ENCODE results near the gene ATP9B. TPM values are rescaled to one million over a fixed set of nuclear protein-coding genes. Genes with fewer than 3 reads are reported as not detected.

Gene ATP9B
- polyA plus RNA-seq, 3 donors = 7.2 to 20.3 (median 14.0) TPM

DNA sequence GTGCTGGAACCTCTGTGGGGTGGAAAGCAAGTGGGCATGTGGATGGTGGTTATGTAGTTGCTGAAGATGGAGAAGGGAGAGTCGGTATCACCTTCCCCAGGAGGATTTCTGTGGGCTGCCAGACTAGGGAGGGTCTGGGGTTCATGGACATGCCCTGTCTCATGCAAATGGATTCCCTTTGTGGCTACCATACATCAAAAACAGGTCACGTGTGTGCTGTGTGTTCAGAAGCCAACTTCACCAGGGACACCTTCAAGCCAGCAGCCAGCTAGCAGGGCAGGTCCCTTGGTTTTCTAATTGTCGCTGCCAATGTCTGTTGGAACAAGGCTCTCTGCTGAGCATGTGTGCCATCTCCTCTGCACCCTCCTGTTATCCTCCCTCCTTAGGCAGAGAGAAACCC lies 155.2 kb downstream of the ATP9B start:
- H3K9me3 ChIP-seq (replicated peaks in 1 of 2; ENCODE audit: control insufficient read depth in 1 of 2, insufficient read depth in 1 of 2, low read length in 2 of 2) = no peaks in the 10 kb centered on the region
- TF ChIP-seq, protein P1, sequence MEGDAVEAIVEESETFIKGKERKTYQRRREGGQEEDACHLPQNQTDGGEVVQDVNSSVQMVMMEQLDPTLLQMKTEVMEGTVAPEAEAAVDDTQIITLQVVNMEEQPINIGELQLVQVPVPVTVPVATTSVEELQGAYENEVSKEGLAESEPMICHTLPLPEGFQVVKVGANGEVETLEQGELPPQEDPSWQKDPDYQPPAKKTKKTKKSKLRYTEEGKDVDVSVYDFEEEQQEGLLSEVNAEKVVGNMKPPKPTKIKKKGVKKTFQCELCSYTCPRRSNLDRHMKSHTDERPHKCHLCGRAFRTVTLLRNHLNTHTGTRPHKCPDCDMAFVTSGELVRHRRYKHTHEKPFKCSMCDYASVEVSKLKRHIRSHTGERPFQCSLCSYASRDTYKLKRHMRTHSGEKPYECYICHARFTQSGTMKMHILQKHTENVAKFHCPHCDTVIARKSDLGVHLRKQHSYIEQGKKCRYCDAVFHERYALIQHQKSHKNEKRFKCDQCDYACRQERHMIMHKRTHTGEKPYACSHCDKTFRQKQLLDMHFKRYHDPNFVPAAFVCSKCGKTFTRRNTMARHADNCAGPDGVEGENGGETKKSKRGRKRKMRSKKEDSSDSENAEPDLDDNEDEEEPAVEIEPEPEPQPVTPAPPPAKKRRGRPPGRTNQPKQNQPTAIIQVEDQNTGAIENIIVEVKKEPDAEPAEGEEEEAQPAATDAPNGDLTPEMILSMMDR (IDR thresholded peaks at IDR 0.05) = no peak
- Mint-ChIP-seq H3K27me3 (ENCODE audit: low read depth in 3 of 3) (no peaks in the 10 kb centered on the region), H3K4me3 (no peak overlapping the region), H3K36me3 (peaks cover 18 to 44% of the 10 kb centered on the region in 2 donors), H3K27ac (peak overlapping the region in 1 of 7 donors; percentile 21), H3K4me1 (no peaks in the 10 kb centered on the region), H3K9me3 (no peaks in the 10 kb centered on the region)
- H3K4me2 ChIP-seq (replicated peaks; ENCODE audit: extremely low read depth, low read length, poor library complexity, severe bottlenecking) = no peak overlapping the region
- no peaks in the 10 kb centered on the region for H4K20me1 ChIP-seq (ENCODE audit: insufficient read depth, low read length)
- no peak for DNase-seq
- no peaks in the 10 kb centered on the region for H3K4me1 ChIP-seq (ENCODE audit: control insufficient read depth in 1 of 2, insufficient read depth in 2 of 2, low read length in 2 of 2)
- no peak overlapping the region for H3K4me3 ChIP-seq (replicated peaks in 1 of 3; ENCODE audit: low read depth in 2 of 3, low read length in 3 of 3)
- H3K9ac ChIP-seq (ENCODE audit: insufficient read depth, low read length, poor library complexity, severe bottlenecking) = no peak overlapping the region
- peaks cover 8 to 11% of the 10 kb centered on the region in 2 donors for H3K36me3 ChIP-seq (replicated peaks in 1 of 2; ENCODE audit: control insufficient read depth in 1 of 2, insufficient read depth in 2 of 2, low read length in 2 of 2)
- no peaks in the 10 kb centered on the region for H3K79me2 ChIP-seq (ENCODE audit: insufficient read depth, low read length)
- intact Hi-C loops (cut with micrococcal nuclease) = no loop called here
- H3K27me3 ChIP-seq (ENCODE audit: control insufficient read depth in 2 of 2, insufficient read depth in 2 of 2, low read length in 2 of 2) = no peaks in the 10 kb centered on the region
- no peak overlapping the region for H2AFZ ChIP-seq (ENCODE audit: insufficient read depth, low read depth, low read length, poor library complexity, severe bottlenecking)
- WGBS (ENCODE audit: insufficient coverage) = 100% methylated on average over 2 of the region's 3 CpGs
- H3K27ac ChIP-seq (ENCODE audit: low read depth in 1 of 2, low read length in 2 of 2) = no peak overlapping the region

GRCh38 chr18:79227621-79228020 lies 158.4 kb downstream of the ATP9B start:
- Mint-ChIP-seq H3K36me3 (peaks cover 10 to 27% of the 10 kb centered on the region in 2 donors), H3K4me3 (no peak overlapping the region), H3K4me1 (no peaks in the 10 kb centered on the region), H3K27ac (peak overlapping the region in 1 of 7 donors; percentile 49), H3K9me3 (peaks cover 0 to 3% (median 0%) of the 10 kb centered on the region in 7 donors), H3K27me3 (ENCODE audit: low read depth in 3 of 3) (no peaks in the 10 kb centered on the region)
- no peak overlapping the region for H3K4me2 ChIP-seq (replicated peaks; ENCODE audit: extremely low read depth, low read length, poor library complexity, severe bottlenecking)
- TF ChIP-seq, protein P1 (IDR thresholded peaks at IDR 0.05) = no peak
- WGBS (ENCODE audit: insufficient coverage) = no CpG with 5 or more reads among the region's 3 CpGs
- no peak overlapping the region for H2AFZ ChIP-seq (ENCODE audit: insufficient read depth, low read depth, low read length, poor library complexity, severe bottlenecking)
- no peak overlapping the region for H3K9ac ChIP-seq (ENCODE audit: insufficient read depth, low read length, poor library complexity, severe bottlenecking)
- no peaks in the 10 kb centered on the region for H3K9me3 ChIP-seq (replicated peaks in 1 of 2; ENCODE audit: control insufficient read depth in 1 of 2, insufficient read depth in 1 of 2, low read length in 2 of 2)
- no peak for DNase-seq
- no peaks in the 10 kb centered on the region for H3K79me2 ChIP-seq (ENCODE audit: insufficient read depth, low read length)
- H3K4me3 ChIP-seq (replicated peaks in 1 of 3; ENCODE audit: low read depth in 2 of 3, low read length in 3 of 3) = no peak overlapping the region
- H3K36me3 ChIP-seq (replicated peaks in 1 of 2; ENCODE audit: control insufficient read depth in 1 of 2, insufficient read depth in 2 of 2, low read length in 2 of 2) = peaks cover 0 to 11% of the 10 kb centered on the region in 2 donors
- no peak overlapping the region for H3K27ac ChIP-seq (ENCODE audit: low read depth in 1 of 2, low read length in 2 of 2)
- H3K4me1 ChIP-seq (ENCODE audit: control insufficient read depth in 1 of 2, insufficient read depth in 2 of 2, low read length in 2 of 2) = no peaks in the 10 kb centered on the region
- intact Hi-C loops (cut with micrococcal nuclease) = no loop called here
- no peaks in the 10 kb centered on the region for H3K27me3 ChIP-seq (ENCODE audit: control insufficient read depth in 2 of 2, insufficient read depth in 2 of 2, low read length in 2 of 2)
- no peaks in the 10 kb centered on the region for H4K20me1 ChIP-seq (ENCODE audit: insufficient read depth, low read length)

All from CD14-positive monocyte (primary cell).